ENCODE data around the gene GALNT14. TPM values are rescaled to one million over a fixed set of nuclear protein-coding genes. Genes with fewer than 3 reads are reported as not detected.

GALNT14 gene
- total RNA-seq, 1 experiment from 2014 or later = 2.7 TPM

- Histone ChIP-seq H3K23me2 (ENCODE audit: insufficient read length, low read depth, low read length, poor library complexity, severe bottlenecking) (no peaks in the 10 kb centered on the region), H3K14ac (ENCODE audit: insufficient read depth, low read length) (no peak overlapping the region), H2BK20ac (ENCODE audit: low read depth, low read length, poor library complexity, severe bottlenecking) (no peak overlapping the region), H2BK15ac (ENCODE audit: low read depth, low read length) (no peak overlapping the region), H2AK5ac (ENCODE audit: insufficient read length, low read length) (no peak overlapping the region), H3K56ac (ENCODE audit: insufficient read length, low read depth, low read length) (no peak overlapping the region), H3K23ac (ENCODE audit: insufficient read length, low read depth, low read length) (no peak overlapping the region), H2BK120ac (ENCODE audit: low read depth, low read length, poor library complexity, severe bottlenecking) (no peak overlapping the region), H4K91ac (ENCODE audit: insufficient read length, low read depth, low read length) (no peak overlapping the region), H3K9me3 (ENCODE audit: control insufficient read depth, low read depth, low read length) (no peaks in the 10 kb centered on the region), H3K79me1 (ENCODE audit: insufficient read depth, low read depth, low read length, poor library complexity, severe bottlenecking) (no peaks in the 10 kb centered on the region), H3K79me2 (ENCODE audit: insufficient read depth, low read length) (no peaks in the 10 kb centered on the region), H3K4me1 (ENCODE audit: insufficient read depth, low read length) (no peaks in the 10 kb centered on the region; the same call in 1 of the 2 replicates), H2BK5ac (ENCODE audit: insufficient read length, low read length) (no peak overlapping the region), H3T11ph (ENCODE audit: low read length) (no peak overlapping the region), H3K27ac (ENCODE audit: insufficient read length, low read depth, low read length) (no peak overlapping the region), H3K9ac (ENCODE audit: extremely low read depth, insufficient read length, low read length) (no peak overlapping the region), H2AFZ (ENCODE audit: low read length) (no peak overlapping the region), H4K5ac (ENCODE audit: insufficient read length, low read depth, low read length) (no peak overlapping the region), H3K18ac (ENCODE audit: insufficient read length, low read depth, low read length) (no peak overlapping the region), H3K4ac (ENCODE audit: low read depth, low read length) (no peak overlapping the region), H3K27me3 (ENCODE audit: insufficient read depth, low read length) (no peaks in the 10 kb centered on the region), H4K20me1 (ENCODE audit: control insufficient read depth, insufficient read depth, insufficient read length) (no peaks in the 10 kb centered on the region), H3K4me2 (ENCODE audit: insufficient read depth, insufficient read length, low read length) (no peak overlapping the region), H4K8ac (replicated peaks; ENCODE audit: insufficient read length, low read depth, low read length) (no peak overlapping the region), H2BK12ac (ENCODE audit: insufficient read length, low read depth, low read length) (no peak overlapping the region)
- Mint-ChIP-seq H3K4me3 (no peak overlapping the region; a peak in 1 of 5 replicates), H3K27me3 (ENCODE audit: low read depth) (no peaks in the 10 kb centered on the region; the same call in 1 of the 2 replicates), H3K36me3 (ENCODE audit: insufficient read depth in 1 of 3, low read depth in 3 of 3) (no peaks in the 10 kb centered on the region), H3K27ac (no peak overlapping the region), H3K4me1 (peaks cover 9 to 15% of the 10 kb centered on the region in 2 experiments), H3K9me3 (peaks cover 0 to 1% of the 10 kb centered on the region in 2 experiments; a peak in 2 of 5 replicates)
- no peak for TF ChIP-seq CTCF (conservative IDR thresholded peaks at IDR 0.05)
- DNase-seq = no peak
These were observed 181.2 kb downstream of the GALNT14 start for GRCh38 chr2:30956995-30957394.

All from H9 (cell line).